Lung microvascular endothelial cell (primary cell): ENCODE measurements around the gene PPIP5K2. TPM values are rescaled to one million over a fixed set of nuclear protein-coding genes. Genes with fewer than 3 reads are reported as not detected.

Source experiments
- DNase-seq, 2 donors: peaks; one replicate each; pipeline versions ENCODE4 v3.0.0 to v3.0.0-alpha.2; 2010; ENCODE audit warnings: low read depth in 2 of 2
- total RNA-seq: library from RNA; depleted of rRNA; stranded (reverse); fragments of >200 nt; gene quantifications from 2 replicates; pipeline ENCODE4 v1.2.1, GENCODE V29; 2014

The PPIP5K2 gene
- total RNA-seq, 1 donor from 2014 or later, result 27.2 TPM

DNA sequence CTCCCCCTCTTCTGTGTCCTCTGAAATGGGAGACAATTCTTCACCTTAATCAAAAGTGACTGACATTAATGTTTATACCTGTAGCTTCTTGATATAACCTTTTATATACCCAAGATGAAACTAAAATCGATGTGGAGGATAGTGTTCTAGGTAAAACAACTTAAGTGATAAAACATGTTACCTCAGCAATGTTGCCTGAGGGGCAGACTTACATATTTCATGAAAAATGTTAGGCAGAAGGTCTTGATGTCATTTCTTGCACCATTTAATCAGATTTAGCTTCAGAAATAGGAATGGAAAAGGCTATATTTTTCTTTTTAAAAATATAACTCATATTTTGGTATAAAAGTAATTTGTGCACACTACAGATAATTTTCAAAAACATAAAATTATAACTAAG, 115.8 kb downstream of the PPIP5K2 start:
- no peak for DNase-seq

DNA sequence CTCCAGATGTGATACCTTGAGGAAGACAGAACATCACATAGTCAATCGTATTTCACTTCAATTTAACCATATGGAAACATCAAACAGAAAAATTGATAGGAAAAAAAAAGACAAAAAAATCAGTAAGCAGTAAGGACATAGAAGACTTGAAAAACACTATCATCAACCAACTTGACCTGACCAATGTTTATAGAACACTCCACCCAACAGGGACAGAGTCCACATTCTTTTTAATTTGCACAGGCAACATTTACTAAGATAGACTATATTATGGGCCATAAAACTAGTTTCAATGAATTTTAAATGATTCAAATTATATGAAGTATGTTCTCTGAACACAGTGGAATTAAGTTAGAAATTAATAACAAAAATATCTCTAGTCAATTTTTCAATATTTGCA, 117.7 kb downstream of the PPIP5K2 start:
- no peak for DNase-seq

DNA sequence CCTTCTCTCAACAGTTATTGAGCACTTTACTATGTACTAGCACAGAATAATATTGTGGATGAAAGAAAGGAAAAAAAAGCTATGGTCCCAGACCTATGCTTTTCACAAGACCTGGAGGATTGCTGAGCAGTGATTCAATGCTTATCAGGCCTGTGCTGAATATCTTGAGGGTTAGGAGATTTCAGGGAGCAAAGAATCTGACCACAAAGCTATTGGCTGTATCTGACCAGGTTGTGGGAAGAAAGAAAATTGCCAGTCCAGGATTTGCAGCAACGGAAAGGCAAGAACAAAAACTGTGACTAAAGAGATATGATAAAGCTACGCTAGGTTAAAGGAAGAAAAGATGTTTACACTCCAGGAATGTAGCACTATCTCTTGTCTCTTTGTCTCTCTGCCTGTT, 123.6 kb downstream of the PPIP5K2 start:
- DNase-seq, result no peak

DNA sequence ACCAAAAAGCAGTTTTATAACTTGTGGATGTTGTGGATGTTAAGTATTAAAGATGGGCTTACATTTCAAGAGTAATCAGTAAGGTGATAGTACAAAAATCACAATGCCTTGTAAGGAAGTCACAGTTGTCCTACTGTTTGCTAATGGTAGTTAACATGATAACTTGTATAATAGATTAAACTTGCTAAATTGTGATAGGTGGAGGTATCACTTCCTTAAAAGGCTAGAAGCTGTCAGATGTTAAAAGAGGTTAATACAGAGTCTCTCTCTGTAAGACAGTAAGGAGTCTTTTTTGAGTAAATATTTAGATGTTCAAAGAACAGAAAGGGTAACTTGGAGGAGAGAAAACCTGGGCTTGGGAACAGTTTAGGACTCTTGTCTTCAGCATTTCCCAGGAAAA, 124.3 kb downstream of the PPIP5K2 start:
- DNase-seq, result no peak

DNA sequence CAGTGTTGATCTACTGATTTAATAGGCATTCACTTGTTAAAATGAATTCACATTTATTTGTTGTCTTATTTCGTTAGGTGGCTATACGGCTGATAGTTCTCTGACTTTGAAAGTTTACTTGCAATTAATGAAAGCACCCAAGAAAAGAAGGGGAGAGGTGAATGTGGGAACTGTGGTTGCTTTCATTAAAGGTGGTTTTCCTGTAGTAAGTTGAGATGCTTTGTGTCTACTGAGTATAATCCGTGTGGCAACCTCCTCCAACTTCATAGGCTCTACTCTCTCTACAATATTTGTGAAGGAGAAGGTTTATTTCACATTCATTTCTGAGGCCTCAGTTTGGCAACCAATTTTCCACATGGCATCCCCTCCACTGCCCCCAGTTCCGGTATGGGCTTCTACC, 125.7 kb downstream of the PPIP5K2 start:
- DNase-seq, result no peak

DNA sequence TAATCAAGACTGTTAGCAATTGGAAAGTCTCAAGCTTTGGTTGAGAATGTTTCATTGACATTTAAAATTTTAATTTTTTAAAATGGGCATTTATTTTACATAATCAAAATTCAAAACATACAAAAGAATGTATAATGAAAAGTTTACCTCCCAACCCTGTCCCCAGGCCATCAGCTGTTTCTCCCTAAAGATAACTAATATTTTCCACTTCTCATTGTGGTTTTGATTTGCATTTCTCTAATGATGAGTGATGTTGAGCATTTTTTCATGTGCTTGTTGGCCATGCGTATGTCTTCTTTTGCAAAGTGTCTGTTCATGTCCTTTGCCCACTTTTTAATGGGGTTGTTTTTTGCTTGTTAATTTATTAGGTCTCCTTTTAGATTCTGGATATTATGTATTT, 127.0 kb downstream of the PPIP5K2 start:
- DNase-seq, result no peak

DNA sequence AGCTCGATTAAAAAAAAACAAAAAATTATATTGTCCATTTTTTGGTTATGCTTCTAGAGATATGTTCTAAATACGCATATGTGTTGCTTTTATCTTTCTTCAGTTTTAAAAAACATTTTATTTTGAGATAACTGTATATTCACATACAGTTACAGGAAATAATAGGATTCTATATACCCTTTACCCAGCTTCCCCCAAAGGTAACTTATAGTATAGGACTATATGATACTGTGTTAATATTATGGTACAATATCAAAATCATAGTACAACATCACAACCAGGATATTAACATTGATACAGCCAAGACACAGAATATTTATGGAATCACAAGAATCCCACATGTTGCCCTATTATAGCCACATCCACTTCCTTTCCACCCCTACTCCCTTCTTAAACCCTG, 129.0 kb downstream of the PPIP5K2 start:
- no peak for DNase-seq

DNA sequence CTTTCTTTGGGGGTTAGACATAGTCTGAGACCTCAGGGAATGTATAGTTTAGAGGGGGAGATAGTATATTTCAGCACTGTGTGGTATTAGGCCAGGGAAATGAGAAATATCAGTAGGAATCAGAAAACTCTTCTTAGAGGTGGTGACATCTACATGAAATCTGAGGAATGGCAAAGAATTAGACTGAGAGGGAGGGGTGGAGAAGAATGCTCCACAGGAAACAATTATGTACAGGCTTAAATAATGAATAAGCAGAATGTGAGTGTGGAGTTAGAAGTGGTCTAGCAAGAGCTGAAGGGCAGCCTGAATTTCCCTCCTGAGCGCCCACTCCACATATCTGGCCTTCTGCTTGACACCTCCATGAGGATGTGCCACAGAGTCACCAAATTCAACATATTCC, 134.8 kb downstream of the PPIP5K2 start:
- DNase-seq, result no peak

DNA sequence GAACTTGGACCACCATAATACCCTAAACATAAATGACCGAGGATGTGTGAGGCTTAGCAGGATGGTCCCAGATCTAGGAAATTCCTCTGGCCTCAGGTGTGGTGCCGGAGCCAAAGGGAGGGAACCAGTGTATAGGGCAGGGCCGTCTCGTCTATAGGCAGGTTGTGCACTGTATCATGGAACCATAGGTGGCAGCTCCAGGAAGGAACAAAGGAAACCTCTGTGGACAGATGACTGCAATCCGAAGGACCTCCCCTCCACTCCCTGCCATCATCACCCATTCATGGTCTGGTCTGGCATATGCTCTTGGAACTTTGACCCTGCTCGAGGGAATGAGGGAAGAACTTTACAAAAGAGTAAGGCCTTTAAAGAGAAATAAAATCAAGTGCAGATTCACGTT, 135.6 kb downstream of the PPIP5K2 start:
- no peak for DNase-seq

DNA sequence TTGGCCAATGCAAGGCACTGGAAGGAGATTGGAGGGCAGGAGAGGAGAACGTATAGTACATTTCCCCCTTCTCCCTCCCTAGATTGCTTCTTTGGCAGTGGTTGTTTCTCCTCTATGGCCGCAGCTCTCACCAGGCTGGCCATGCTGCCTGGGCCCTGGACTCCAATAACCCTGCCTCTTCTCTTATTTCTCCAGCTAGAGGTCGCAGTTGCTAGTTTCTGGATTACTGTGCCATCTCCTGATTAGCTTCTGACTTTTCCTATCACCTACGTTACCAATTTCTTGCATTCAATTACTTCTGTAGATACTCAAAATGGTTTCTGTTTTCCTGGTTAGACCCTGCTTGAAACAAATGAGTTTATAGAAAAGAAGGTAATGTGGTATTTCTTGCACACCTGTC, 136.1 kb downstream of the PPIP5K2 start:
- DNase-seq, result peak; percentile 18 to 21

DNA sequence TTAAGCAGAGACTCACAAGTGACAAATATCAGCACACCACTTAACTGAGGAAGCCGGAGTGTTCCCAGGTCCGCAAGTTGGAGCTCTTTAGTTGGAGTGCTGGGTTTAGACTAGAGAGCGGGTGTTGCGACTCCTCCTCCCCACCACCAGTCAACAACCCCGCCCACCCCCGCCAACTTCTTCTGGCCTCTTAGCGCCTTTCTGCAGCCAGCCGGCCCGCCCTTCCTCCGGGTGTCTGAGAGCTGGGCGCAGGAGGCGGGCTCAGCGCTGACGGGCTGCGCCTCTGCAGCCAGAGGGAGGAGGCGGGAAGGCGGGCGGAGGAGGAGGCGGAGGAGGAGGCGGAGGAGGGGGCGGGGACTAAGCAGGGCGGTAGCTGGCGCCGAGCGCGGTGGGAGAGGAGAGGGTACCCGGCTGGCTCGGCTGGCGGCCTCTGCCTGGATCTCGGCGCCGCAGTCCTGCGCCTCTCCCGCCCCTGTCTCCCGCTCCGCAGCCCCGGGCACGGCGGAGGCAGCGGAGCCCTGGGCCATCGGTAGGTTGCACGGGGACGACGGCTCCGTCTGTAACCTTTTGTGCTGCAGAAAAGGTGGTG, 138.4 kb downstream of the PPIP5K2 start, which contains the start of gene MACIR:
MACIR (plus strand) TSS at position 396 of the 589 bp plus-strand sequence. CDS start 17,157 bp downstream, outside the sequence.
- DNase-seq, result peak; percentile 77 to 98

DNA sequence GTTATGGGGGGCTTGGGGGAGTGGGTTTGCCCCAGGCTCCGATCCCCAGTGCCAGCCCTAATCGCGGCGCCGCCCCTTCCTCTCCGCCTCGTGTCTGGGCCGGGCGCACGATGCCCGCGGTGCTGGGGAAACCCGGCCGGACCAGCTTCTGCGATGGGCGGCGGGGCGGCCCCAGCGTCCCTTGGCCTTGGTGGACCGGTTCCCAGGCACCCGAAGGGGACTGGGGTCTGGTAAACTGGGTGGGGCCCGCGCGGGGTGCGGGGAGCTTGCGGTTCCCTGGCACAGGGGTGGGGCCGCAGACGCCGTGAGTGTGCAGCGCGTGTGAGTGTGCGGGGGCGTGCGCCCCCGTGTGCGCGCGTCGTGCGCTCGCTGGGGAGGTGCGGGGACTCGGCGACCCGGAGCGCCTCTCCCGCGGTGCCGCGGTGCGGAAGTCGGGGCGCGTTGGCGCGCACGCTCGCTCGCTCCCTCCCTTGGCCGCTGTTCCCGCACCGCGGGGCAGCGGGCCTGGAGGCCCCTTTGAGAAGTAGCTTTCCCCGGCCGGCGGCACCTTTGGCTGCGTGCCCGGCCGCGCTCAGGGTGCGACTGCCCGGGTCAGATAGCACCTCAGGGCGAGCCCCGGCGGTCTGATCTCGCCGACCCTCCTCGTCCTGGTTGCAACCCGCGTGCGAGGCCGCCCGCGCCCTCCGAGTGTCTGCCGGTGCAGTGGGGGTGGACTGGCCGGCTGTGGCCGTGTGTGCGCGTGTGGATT, 139.0 kb downstream of the PPIP5K2 start:
- DNase-seq, result peak; percentile 50 to 55

DNA sequence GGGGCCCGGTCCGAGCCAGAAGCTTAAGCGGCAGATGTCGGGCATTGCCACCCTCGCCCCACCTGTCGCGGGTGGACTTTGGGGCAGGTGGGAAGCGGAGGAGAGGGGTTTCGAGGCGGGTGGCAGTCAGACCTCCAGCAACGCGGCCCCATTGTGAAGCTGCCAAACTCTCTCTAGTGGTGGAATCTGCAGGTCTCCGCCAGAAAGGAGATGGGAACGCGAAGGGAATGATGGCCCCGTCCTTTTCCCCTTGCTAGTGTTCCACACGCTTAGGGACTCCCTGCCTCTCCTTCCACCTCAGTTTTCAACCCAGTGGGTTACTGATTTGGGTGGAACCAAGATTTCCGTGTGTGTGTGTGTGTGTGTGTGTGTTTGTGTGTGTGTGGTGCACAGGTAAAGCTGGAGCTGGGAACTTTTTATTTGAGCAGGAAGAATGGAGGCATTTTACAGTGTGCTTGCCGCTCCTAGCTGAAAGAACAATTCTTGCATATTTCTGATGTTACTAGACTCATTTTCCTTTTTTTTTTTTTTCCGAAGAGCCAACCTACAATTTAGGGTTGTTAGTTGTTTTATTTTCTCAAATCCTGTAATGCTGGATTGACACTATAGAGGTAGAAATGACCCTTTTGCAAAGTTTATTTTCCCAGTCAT, 139.7 kb downstream of the PPIP5K2 start:
- peak; percentile 42 to 55 for DNase-seq

DNA sequence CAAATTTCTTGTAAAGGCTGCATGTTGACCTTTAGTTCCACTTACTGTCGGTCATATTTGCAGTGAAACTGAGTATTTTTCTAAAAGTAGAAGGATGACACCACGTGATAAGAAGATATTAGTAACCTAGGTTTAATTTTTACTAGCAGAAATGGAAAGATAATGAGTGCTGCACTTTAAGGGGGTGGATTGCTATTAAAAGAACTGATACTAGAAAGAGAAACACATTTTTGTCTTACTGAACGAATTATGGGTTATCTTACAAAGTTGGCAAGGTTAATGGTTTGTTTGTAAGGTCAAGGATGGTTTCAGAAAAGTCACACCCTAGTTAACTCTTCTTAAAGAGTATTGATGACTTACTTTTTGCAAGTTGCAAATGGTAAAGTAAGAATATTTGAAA, 140.8 kb downstream of the PPIP5K2 start:
- DNase-seq, result no peak

Other genes starting within 250 kb of the PPIP5K2 start
- 2.4 and 3.0 TPM in 2 replicates for gene GIN1, start 163 bp upstream of the PPIP5K2 start, total RNA-seq
- gene MACIR, start 138.5 kb downstream of the PPIP5K2 start, total RNA-seq, result 3.7 and 7.1 TPM in 2 replicates